GM18498 (cell line): Measurements from ENCODE around the gene RUFY1.

ENCODE experiments used
- ATAC-seq: cut with Tn5 transposase; IDR thresholded peaks from one replicate; pipeline ENCODE4 v1.9.1; 2021; ENCODE audit warnings: mild to moderate bottlenecking, moderate library complexity; ENCODE audit not compliant: unreplicated experiment

Gene RUFY1

DNA sequence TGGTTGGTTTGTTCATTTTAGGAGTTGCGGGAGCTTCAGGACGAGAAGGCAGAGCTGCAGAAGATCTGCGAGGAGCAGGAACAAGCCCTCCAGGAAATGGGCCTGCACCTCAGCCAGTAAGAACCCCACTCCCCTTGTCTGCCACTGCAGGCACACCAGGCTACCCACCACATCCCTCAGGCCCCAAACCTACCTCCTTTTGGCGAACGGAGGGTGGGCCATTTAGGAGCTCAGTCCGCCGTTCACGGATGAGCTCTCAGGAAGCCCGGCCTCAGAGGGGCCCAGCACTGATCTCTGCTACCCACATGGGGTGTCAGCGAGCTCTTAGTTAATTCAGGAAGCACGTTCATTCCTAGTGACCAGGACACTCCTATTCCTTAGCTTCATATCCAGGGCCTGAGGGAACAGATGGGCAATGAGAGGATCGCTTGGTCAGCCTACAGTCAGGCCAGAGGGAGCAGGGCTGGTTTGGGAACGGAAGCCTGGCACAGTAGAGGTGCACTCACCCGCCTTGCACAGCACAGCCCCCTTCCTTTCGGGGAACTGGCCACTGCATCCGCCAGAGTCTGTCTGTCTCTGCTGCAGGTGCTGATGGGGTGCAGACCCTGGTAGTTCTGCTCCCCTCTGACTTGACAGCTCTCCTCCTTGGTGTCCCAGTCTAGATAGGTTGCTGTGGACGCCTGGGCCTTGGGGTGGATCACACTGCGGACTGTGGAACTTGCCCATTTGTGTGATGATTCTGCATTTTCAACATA, 51.7 kb downstream of the RUFY1 start:
- no peak for ATAC-seq

DNA sequence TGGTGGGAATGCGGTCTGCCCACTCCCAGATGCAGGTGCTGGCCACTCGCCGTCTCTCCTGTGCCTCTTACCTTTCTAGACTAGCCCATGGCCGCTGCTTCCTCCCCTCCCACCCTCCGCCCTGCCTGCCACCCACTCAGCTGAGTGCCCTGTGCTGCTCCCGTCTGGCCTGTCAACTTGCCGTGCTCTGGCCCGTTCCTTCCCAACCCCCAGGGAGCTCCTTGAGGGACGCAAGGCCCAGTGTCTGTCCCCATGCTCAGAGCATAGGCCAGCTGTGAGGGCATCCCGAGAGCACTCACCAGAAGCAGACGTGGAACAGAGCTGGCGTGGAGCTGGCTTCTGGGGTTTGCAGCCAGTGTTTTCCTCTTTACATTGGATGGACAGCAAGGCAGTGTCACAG, 53.0 kb downstream of the RUFY1 start:
- no peak for ATAC-seq

GRCh38 chr5:179605026-179605833, 54.9 kb downstream of the RUFY1 start:
- no peak for ATAC-seq

GRCh38 chr5:179606071-179606909, 55.9 kb downstream of the RUFY1 start:
- no peak for ATAC-seq

- no peak for ATAC-seq
These were observed 56.5 kb downstream of the RUFY1 start for GRCh38 chr5:179606910-179607159.

DNA sequence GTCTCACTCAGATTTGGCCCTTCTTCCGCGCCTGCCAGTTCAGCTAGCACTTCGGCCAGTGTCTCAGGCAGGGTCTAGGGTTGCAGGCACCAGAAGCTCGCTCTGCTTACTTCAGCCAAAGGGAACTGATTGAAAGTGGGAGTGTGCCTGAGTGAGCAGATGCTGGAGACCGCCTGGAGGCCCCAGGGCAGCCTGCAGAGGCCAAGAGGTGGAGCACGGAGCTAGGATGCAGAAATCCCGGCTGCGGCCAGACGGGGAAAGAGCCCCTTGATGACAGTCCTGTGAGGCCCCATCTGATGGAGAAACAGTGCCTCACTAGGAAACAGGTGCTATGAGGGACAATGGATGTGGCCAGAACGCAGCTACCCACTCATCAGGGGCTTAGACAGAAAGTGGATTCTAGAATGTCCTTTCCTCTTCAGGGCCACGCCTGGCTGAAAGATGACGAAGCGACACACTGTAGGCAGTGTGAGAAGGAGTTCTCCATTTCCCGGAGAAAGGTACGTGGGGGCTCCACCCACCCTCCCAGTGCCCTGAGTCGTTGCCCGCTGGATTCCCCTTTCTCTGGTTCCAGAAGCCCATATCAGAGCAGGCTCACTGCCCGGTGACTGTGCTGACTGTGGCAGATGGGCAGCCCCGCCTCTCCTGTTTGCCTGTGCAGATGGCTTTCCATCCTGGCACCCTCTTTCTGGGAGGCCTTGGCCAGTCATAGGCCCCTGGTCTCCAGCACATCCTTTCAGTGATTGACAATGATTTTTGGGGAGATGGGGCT, 57.0 kb downstream of the RUFY1 start:
- ATAC-seq, result no peak

- no peak for ATAC-seq
These were observed 57.8 kb downstream of the RUFY1 start for GRCh38 chr5:179608131-179608581.

GRCh38 chr5:179609834-179610108, 59.4 kb downstream of the RUFY1 start:
- no peak for ATAC-seq

DNA sequence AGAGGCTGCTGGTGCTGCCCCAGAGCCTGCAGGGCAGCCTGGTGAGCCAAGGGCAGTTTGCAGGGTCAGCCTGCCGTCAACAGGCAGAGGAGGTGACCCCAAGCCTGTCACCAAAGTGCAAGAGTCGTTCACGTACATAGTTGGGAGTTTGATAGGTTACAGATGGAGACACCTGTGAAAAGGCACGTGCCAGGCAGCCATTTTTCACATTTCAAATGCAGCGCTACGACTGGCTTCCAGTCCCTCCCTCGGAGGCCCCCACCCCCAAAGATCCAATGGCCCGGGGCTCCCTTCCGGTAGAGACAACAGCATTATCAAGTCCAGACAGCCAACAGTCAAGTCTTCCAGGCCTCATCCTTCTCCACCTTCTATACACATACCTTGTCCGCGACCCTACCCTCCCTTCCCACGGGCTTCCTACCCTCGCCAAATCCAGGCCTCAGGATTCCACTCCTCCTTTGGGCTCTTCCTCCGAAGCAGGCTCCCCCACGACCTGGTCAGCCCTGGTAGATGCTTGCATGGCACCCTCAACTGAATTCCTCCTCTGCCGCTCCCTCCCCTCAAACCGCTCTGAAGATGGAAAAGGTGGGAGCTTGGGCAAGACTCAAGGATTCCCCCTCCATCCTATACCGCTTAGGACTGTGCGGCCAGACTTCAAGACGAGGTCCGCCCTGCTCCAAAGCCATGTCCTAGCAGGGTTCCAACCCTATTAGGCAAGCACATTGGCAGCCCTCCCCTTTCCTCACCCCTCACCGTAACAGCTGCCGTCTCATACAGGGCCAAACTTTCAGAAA, 60.0 kb downstream of the RUFY1 start:
- no peak for ATAC-seq

DNA sequence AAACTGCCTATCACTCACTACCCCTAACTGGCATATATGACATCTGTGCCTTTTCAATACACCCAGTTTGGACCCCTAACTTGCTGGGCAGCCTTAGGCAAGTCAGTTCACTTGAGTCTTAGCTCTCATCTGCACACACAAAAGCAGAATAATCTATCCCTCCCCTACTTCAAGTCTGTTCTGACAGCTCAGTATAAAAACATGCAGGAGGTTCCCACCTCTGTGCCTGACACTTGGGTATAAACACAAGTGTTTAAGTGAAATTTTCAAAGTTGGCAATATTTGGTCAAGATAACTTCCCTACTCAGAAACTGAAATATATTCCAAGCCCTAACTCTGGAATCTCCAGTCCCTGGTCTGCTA, 60.5 kb downstream of the RUFY1 start:
- ATAC-seq, result no peak

DNA sequence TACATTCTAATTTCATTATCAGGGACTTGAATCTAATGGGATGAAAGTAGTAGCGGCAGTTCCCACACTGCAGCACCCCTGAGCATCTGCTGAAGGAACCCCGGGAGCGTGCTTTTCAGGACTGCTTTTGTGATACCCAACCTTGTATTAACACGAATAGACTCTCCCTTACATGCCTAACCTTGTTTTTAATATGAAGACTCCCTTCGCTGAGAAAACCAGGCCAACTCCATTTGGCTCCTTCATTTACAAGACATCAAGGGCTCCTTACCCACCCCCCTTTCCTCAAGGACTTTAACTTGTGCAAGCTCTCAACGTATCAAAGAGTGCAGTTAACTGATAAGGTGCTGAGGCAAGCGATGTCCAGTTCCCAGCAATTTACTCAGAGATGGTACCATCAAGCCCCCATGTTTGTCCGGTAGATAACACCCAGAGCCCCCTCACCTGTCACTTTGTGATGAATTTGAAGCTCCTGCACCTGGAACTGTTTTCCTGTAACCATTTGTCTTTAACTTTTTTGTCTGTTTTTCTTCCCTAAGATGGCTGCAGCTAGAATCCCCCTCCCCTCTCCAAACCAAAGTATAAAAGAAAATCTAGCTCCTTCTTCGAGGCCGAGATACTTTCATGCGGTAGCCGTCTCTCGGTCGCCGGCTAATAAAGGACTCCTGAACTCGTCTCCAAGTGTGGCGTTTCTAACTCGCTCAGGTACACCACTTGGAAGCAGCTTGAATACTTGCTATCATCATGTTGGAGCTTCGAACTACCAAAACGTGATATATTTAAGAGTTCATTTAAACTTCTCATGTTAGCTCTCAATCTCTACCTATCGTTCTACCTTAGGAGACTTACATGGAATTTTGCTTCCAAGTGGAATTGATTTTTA, 62.5 kb downstream of the RUFY1 start:
- ATAC-seq, result no peak

GRCh38 chr5:179613460-179614071, 63.2 kb downstream of the RUFY1 start:
- ATAC-seq, result no peak

DNA sequence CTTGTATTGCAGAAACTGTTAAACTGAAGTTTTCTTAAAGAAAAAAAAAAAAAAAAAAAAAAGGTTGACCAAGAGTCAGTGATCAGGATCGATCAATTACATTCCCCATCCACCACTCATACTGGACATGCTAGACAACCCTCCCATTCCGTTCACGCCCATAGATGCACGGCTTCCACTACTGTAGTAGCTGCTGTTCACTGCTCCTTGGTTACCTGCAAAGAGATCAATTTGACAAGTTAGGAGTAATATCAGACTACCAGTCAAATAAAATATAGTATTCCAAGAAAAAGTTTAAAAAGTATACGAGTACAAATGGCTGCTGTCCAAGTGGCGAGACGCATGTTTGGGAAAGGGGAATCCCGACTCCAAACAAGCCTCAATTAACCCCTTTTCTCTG, 64.4 kb downstream of the RUFY1 start:
- ATAC-seq, result no peak

DNA sequence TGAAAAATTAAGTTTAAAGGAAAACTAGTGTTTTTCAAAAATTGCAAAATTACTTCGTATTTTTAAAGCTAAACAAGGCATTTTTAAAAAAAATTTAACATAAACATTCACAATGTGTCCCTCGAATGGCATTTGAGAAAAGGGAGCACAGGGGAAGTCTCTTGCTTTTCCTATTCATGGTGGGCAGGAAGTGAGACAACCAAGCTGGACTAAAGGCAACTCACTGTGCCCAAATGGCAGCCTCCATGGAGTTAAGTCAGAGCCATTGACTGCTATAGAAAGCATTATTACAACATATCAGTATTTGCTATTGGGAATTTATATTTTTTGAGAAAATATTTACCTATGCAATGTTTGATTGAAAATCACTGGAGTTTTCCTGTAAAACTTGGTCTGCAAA, 64.8 kb downstream of the RUFY1 start:
- ATAC-seq, result no peak

DNA sequence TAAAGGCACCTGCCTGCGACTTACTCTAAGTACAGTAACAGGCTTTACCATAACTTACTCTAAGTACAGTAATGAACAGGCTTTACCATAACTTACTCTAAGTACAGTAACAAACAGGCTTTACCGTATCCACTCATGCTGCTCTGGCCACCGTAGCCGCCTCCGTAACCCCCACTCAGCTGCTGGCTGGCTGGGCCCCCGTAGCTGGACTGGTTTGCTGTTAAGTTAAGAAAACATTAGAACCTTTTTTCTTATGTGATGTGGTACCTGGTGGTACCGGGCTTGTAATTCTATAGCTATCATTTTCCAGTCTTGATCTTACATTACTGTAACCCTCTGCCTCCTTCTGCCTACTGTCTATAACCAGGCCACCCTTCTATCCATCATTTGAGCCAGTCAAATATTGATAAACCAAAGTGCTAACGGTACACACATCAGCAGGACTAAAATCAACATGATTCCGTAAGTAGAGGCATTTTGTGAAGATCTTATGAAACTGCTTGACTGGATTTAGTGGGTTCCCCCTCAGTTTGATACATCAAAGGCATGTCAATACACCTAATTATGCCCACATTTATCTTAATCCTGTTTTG, 65.7 kb downstream of the RUFY1 start:
- ATAC-seq, result no peak

- ATAC-seq, result no peak
These were observed 67.6 kb downstream of the RUFY1 start for GRCh38 chr5:179617930-179618329.

DNA sequence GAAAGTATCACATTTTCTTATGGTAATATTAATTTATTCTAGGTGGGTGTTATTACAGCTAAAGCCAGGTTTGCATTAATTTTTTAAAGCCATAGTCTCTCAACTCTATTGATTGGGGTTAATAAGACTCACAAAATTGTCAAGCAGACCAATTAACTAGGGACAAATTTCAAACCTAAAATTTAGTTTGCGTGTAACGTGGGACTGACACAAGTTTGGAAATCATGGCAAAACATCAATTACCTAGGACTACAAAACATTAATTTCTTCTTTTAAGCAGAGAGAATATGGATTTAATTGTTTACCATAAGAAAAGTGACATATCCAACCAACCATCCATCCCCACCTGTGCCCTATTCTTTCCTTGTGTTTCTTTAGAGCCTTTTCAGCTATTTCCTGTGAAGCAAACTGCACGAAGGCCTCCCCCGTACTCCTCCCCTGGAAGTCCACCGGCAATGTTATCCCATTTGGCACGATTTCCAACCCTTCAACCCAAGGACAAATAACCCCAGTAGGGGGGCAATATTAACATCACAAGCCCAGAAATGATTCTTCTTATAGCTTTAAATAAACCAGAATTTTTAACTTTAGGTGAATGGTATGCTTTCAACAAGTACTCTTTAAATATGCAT, 68.7 kb downstream of the RUFY1 start:
- no peak for ATAC-seq

- ATAC-seq, result no peak
These were observed 69.4 kb downstream of the RUFY1 start for GRCh38 chr5:179619776-179620175.
